Psoas muscle (tissue), 8 donors: Measurements from ENCODE around the gene SCRN2. TPM values are rescaled to one million over a fixed set of nuclear protein-coding genes. Genes with fewer than 3 reads are reported as not detected.

Experiments used
- ATAC-seq, 4 donors: fragments of 200-7000 bp; cut with Tn5 transposase; one replicate each; pipeline ENCODE4 v1.9.1; 2020; ENCODE audit warnings: moderate library complexity in 3 of 4, mild to moderate bottlenecking in 2 of 4
- DNase-seq, 2 donors: peaks; one replicate each; pipeline ENCODE4 v3.0.0-alpha.2; 2020
- H3K27ac ChIP-seq: fragments of 200-600 bp; one replicate; pipeline ENCODE4 v1.8.0; 2022
- H3K27me3 ChIP-seq, 3 donors: fragments of 200-600 bp in 1 of 3; one replicate each; pipeline versions ENCODE4 v1.6.1 to v1.8.0; 2013 to 2022; ENCODE audit warnings: low read length in 2 of 3, mild to moderate bottlenecking in 2 of 3, moderate library complexity in 1 of 3; ENCODE audit not compliant: insufficient read depth in 3 of 3
- H3K36me3 ChIP-seq, 2 donors: fragments of 200-600 bp in 1 of 2; one replicate each; pipeline versions ENCODE4 v1.6.1 to v1.8.0; 2013 to 2022; ENCODE audit warnings: low read depth in 1 of 2, mild to moderate bottlenecking in 1 of 2, moderate library complexity in 1 of 2; ENCODE audit not compliant: insufficient read depth in 1 of 2
- H3K4me1 ChIP-seq: fragments of 200-600 bp; one replicate; pipeline ENCODE4 v1.8.0; 2022
- H3K4me3 ChIP-seq: fragments of 200-600 bp; one replicate; pipeline ENCODE4 v1.8.0; 2022; ENCODE audit warnings: mild to moderate bottlenecking
- H3K9me3 ChIP-seq: fragments of 200-600 bp; one replicate; pipeline ENCODE4 v1.8.0; 2022
- WGBS, 3 donors: extraction: QIAGEN DNeasy Blood & Tissue Kit; methylation state at CpG; one replicate each; pipeline versions ENCODE4 v1.1.6 to v1.1.7; 2013; 5-methylcytosine and 5-hydroxymethylcytosine counted together
- intact Hi-C, 2 donors: fragments of 100-400 bp; cut with DNase I; formaldehyde crosslinking; loops; one replicate each; pipeline versions ENCODE4 v1.11.0 to v1.14.2; 2022
- polyA plus RNA-seq, 3 donors: library from polyadenylated mRNA; stranded (reverse); fragments of 200-250 nt; gene quantifications; one replicate each; pipeline ENCODE4 v1.2.3, GENCODE V29; 2013
- total RNA-seq, 4 donors: library from RNA; stranded (reverse); fragmentation: NEBNext Ultra II Directional in 2 of 4; extraction: Animal tissue kit (Norgen Biotek cat#: 25700) in 2 of 4; gene quantifications; one replicate each; pipeline versions ENCODE4 v1.2.1 to v1.2.4, GENCODE V29; 2021 to 2023
- TF ChIP-seq, protein P1 (sequence below): fragments of 200-600 bp; IDR thresholded peaks from one replicate; pipeline ENCODE4 v1.8.0; 2022; ENCODE audit warnings: antibody characterized with exemption
- donor health status: healthy with polysubstance abuse.
- donor health status: DM: no; HTN: no; CAD: no; lungs with moderate emphysema.
- donor health status: Bipolar disorder and iron deficiency.
- donor health status: healthy.
- donor health status: DM: yes; HTN: yes; CAD: no.
- donor health status: DM: no; HTN: no; CAD: no.
- donor health status: DM: no; HTN: no; CAD: no.
- donor health status: DM: yes; HTN: yes; CAD: no.

Gene SCRN2
- total and polyA plus RNA-seq, 7 donors = 10.7 to 33.5 (median 17.3) TPM

DNA sequence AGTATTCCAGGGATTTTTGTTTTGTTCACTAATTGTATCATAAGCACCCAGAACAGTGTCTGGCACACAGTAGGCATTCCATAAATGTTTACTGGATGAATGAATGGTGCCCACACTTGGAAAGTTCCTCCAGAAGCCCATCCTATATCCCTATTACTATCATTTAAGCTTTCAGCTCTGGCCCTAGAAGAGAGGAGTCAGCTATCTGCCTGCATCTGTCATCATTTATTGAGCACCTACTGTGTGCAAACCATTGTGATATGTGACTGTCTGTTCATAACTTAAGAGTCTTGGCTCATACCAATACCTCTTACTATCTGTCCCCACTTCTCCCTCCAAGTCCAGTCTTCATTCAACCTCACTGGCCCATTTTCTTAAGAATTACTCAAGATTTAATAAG lies 30.0 kb upstream of the SCRN2 start:
- Histone ChIP-seq H3K27me3 (peaks cover 0 to 85% (median 28%) of the 10 kb centered on the region in 3 donors), H3K36me3 (no peaks in the 10 kb centered on the region), H3K4me1 (no peaks in the 10 kb centered on the region), H3K27ac (no peak overlapping the region), H3K4me3 (no peak overlapping the region), H3K9me3 (no peaks in the 10 kb centered on the region)
- DNase-seq (no peak), ATAC-seq (no peak)
- TF ChIP-seq, protein P1, sequence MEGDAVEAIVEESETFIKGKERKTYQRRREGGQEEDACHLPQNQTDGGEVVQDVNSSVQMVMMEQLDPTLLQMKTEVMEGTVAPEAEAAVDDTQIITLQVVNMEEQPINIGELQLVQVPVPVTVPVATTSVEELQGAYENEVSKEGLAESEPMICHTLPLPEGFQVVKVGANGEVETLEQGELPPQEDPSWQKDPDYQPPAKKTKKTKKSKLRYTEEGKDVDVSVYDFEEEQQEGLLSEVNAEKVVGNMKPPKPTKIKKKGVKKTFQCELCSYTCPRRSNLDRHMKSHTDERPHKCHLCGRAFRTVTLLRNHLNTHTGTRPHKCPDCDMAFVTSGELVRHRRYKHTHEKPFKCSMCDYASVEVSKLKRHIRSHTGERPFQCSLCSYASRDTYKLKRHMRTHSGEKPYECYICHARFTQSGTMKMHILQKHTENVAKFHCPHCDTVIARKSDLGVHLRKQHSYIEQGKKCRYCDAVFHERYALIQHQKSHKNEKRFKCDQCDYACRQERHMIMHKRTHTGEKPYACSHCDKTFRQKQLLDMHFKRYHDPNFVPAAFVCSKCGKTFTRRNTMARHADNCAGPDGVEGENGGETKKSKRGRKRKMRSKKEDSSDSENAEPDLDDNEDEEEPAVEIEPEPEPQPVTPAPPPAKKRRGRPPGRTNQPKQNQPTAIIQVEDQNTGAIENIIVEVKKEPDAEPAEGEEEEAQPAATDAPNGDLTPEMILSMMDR = no peak
- intact Hi-C loops = no loop called here

DNA sequence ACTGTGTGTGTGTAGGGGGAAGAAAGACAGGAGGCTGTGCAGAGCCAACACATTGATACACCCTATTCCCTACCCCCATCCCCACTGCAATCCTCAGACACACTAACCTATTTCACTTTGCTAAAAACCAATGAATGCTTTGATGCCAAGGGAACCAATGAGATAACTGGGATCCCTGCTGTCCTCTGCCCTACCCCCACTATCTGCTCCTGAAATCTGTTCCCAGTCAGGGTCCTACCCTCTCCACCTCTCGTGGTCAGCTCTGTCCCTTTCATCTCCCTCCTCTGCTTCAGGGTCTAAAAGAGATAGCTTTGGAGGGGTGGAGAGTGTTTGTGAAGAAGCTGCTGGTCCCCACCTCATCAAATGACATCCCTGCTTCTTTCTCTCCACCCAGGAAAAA lies 29.0 kb upstream of the SCRN2 start:
- Histone ChIP-seq H3K27me3 (peaks cover 0 to 86% (median 22%) of the 10 kb centered on the region in 3 donors), H3K27ac (no peak overlapping the region), H3K9me3 (no peaks in the 10 kb centered on the region), H3K4me3 (no peak overlapping the region), H3K4me1 (no peaks in the 10 kb centered on the region), H3K36me3 (no peaks in the 10 kb centered on the region)
- ATAC-seq (no peak), DNase-seq (no peak)
- intact Hi-C loops = no loop called here
- TF ChIP-seq, protein P1 = no peak
- WGBS, 3 donors = 17 to 24% (median 23%) methylated on average over 1 of the region's 1 CpG

DNA sequence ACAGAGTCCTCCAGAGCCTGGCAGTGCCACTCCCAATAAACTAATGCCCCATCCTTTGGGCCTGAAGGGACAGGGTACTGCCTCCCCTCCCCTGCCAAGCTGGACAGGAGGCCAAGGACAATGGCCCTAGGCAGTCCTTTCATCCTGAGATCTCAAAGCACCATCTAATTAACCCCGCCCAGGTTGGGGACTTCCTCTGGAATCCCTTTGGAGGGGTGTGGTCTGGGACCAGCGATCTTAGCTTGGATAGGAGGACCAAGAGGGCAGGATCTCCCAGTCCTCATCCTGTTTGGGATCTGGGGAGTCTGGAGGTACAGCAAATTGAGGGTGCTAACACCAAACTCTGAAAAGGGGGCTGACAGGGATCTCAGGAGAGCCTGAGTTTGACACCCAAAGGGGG lies 28.0 kb upstream of the SCRN2 start:
- Histone ChIP-seq H3K27me3 (peaks cover 0 to 83% (median 20%) of the 10 kb centered on the region in 3 donors), H3K9me3 (no peaks in the 10 kb centered on the region), H3K4me1 (no peaks in the 10 kb centered on the region), H3K27ac (no peak overlapping the region), H3K36me3 (no peaks in the 10 kb centered on the region), H3K4me3 (no peak overlapping the region)
- TF ChIP-seq, protein P1 = no peak
- DNase-seq = no peak
- 25 to 32% (median 26%) methylated on average over 2 of the region's 2 CpGs for WGBS, 3 donors
- no peak for ATAC-seq
- intact Hi-C loops = no loop called here

DNA sequence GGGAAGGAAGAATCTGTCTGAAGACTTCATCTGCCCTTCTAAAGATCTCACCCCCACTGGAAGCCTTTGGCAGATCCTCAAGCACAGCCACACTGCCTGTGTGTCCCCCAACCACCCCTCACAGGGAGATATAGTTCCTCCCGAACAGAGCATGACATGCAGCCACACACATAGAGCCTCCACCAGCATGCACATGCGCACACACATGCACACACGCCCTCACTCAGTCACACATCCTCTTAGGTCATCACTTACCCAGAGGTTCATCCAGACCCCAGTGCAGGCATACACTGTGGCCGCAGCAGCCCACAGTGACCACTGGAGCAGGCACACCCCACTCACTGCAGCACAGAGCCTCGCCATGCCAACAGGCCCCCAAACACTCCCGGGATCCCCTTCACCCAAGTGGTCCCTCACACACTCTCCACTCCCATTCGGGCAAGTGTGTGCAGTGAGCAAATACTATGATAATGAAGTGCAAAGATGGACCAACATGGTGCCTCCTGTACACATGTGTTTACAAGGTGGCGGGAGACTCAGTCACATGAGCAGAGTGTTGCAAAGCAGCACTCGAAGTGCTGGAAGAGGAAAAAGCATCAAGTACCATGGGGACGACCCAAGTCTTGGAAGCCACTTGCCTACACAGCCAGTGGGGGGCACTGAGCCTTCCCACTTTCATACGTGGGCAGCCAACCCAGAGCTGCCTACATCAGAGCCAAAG lies 26.9 kb upstream of the SCRN2 start:
- Histone ChIP-seq H3K27me3 (peaks cover 0 to 73% (median 18%) of the 10 kb centered on the region in 3 donors), H3K9me3 (no peaks in the 10 kb centered on the region), H3K4me1 (no peaks in the 10 kb centered on the region), H3K27ac (no peak overlapping the region), H3K36me3 (no peaks in the 10 kb centered on the region), H3K4me3 (no peak overlapping the region)
- 77 to 83% (median 82%) methylated on average over 11 of the region's 11 CpGs for WGBS, 3 donors
- intact Hi-C loops = no loop called here
- no peak for ATAC-seq
- TF ChIP-seq, protein P1 = no peak
- no peak for DNase-seq

DNA sequence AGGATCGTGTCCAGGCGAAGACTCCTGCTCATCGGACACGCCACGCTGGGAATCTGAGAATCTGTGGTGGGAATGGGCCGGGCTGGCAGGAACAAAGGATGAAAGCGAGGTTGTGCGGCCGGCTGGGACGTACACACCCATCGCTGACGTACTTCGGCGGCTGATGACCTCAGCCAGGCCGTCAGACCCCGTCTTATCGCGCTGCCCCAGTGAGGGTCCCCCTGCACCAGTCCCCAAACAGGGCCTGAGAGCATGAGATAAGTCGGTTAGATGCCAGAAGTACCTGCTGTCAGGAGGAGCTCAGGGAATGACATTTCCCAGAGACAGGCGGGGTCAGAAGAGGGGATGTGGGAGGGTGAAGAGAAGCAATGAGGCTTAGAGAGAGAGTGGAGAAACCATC lies 25.9 kb upstream of the SCRN2 start:
- 40 to 41% (median 40%) methylated on average over 20 of the region's 20 CpGs for WGBS, 3 donors

More for the DNA sequence above, 25.9 kb upstream of the SCRN2 start:
- Histone ChIP-seq H3K4me1 (no peaks in the 10 kb centered on the region), H3K36me3 (no peaks in the 10 kb centered on the region), H3K4me3 (no peak overlapping the region), H3K9me3 (no peaks in the 10 kb centered on the region), H3K27ac (no peak overlapping the region), H3K27me3 (peaks cover 0 to 63% (median 10%) of the 10 kb centered on the region in 3 donors)
- no peak for DNase-seq
- no peak for ATAC-seq
- intact Hi-C loops = no loop called here
- TF ChIP-seq, protein P1 = no peak
